HL-60 (cell line): ENCODE data around the gene MISP3.

Experiments
- GABPA ChIP-seq: IDR thresholded peaks from 2 replicates; pipeline ENCODE4 v1.6.1; 2012; ENCODE audit warnings: low read depth
- POLR2AphosphoS5 ChIP-seq: IDR thresholded peaks from 2 replicates; pipeline ENCODE4 v1.6.1; 2012; ENCODE audit warnings: low read depth
- SPI1 ChIP-seq: IDR thresholded peaks from 2 replicates; pipeline ENCODE4 v1.6.1; 2012; ENCODE audit warnings: low read depth, mild to moderate bottlenecking, borderline replicate concordance
- TF ChIP-seq, protein P1 (sequence below): IDR thresholded peaks from one replicate; pipeline ENCODE4 v1.5.1; 2011; ENCODE audit warnings: low read length, control low read depth, inconsistent platforms; ENCODE audit not compliant: insufficient read depth
- TF ChIP-seq, protein P2 (sequence below): IDR thresholded peaks from 2 replicates; pipeline ENCODE4 v1.6.1; 2012; ENCODE audit warnings: low read depth; ENCODE audit not compliant: insufficient replicate concordance

DNA sequence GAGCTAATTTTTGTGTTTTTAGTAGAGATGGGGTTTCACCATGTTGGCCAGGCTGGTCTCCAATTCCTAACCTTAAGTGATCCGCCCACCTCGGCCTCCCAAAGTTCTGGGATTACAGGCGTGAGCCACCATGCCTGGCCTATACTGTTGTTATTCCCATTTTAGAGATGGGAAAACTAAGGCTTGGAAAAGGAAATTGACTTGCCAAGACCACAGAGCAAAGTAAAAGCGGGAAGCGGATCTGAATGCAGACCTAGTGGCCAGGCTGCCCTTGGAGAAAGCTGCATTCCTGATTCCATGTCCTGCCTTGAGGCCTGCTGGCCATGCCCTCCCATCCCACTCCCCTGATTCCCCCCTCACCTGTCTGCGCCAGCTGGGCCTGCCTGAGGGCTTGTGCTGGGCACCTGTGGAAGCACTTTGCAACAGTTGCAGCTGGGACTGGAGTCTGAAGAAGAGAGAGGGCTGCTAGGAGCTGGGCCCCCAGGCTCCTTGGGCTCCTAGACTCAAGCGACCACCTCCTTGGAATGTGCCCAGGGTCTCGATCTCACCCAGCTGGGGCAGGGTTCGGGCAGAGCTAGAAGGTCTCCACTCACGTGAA, 16.4 kb upstream of the MISP3 start:
- TF ChIP-seq, protein P1, sequence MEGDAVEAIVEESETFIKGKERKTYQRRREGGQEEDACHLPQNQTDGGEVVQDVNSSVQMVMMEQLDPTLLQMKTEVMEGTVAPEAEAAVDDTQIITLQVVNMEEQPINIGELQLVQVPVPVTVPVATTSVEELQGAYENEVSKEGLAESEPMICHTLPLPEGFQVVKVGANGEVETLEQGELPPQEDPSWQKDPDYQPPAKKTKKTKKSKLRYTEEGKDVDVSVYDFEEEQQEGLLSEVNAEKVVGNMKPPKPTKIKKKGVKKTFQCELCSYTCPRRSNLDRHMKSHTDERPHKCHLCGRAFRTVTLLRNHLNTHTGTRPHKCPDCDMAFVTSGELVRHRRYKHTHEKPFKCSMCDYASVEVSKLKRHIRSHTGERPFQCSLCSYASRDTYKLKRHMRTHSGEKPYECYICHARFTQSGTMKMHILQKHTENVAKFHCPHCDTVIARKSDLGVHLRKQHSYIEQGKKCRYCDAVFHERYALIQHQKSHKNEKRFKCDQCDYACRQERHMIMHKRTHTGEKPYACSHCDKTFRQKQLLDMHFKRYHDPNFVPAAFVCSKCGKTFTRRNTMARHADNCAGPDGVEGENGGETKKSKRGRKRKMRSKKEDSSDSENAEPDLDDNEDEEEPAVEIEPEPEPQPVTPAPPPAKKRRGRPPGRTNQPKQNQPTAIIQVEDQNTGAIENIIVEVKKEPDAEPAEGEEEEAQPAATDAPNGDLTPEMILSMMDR, result no peak
- TF ChIP-seq POLR2AphosphoS5 (no peak), GABPA (no peak), SPI1 (no peak)
- TF ChIP-seq, protein P2, sequence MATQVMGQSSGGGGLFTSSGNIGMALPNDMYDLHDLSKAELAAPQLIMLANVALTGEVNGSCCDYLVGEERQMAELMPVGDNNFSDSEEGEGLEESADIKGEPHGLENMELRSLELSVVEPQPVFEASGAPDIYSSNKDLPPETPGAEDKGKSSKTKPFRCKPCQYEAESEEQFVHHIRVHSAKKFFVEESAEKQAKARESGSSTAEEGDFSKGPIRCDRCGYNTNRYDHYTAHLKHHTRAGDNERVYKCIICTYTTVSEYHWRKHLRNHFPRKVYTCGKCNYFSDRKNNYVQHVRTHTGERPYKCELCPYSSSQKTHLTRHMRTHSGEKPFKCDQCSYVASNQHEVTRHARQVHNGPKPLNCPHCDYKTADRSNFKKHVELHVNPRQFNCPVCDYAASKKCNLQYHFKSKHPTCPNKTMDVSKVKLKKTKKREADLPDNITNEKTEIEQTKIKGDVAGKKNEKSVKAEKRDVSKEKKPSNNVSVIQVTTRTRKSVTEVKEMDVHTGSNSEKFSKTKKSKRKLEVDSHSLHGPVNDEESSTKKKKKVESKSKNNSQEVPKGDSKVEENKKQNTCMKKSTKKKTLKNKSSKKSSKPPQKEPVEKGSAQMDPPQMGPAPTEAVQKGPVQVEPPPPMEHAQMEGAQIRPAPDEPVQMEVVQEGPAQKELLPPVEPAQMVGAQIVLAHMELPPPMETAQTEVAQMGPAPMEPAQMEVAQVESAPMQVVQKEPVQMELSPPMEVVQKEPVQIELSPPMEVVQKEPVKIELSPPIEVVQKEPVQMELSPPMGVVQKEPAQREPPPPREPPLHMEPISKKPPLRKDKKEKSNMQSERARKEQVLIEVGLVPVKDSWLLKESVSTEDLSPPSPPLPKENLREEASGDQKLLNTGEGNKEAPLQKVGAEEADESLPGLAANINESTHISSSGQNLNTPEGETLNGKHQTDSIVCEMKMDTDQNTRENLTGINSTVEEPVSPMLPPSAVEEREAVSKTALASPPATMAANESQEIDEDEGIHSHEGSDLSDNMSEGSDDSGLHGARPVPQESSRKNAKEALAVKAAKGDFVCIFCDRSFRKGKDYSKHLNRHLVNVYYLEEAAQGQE, result no peak
